ENCODE measurements around the gene CACNB4. TPM values are rescaled to one million over a fixed set of nuclear protein-coding genes. Genes with fewer than 3 reads are reported as not detected.
A peak's percentile ranks its signal among the peaks of the same experiment; 100 is the strongest.

The CACNB4 gene
- polyA plus RNA-seq, 1 donor: 1.8 TPM

DNA sequence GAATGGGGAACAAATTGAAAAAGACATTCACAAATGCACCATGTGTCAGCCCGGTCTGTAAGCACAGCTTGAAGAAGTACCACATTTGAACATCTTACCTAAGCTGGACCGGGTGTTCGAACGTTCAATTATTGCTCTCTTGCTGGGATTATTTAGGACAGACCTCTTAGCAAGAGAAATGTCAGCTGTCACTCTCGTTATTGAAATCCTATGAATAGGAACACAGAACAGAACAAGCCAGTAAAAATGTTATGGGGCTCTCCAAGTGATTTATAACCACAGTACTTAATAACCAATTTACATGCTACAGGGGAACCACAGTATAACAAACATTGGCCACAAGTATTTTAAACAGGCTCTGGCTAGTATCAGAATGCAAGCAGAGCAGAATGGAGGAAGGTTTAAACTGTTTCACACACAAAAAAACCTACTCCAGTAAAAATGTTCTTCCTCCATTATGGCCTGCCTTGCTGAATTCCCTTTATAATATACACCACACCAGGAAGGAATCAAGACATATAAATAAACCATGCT, 238.2 kb downstream of the CACNB4 start:
- no peaks in the 10 kb centered on the region for H3K9me3 ChIP-seq (ENCODE audit: control insufficient read depth, low read depth, low read length)
- H3K4me1 ChIP-seq (ENCODE audit: control insufficient read depth, insufficient read depth, low read length): no peaks in the 10 kb centered on the region
- no peaks in the 10 kb centered on the region for H3K27me3 ChIP-seq (ENCODE audit: control insufficient read depth, insufficient read depth, low read length)
- DNase-seq: no peak
- no CpG with 5 or more reads among the region's 5 CpGs for WGBS (ENCODE audit: insufficient coverage, low lambda C conversion rate)
- H3K36me3 ChIP-seq (ENCODE audit: control insufficient read depth, insufficient read depth, low read length): no peaks in the 10 kb centered on the region
- H3K27ac ChIP-seq (ENCODE audit: low read length): no peak overlapping the region
- no peak overlapping the region for H3K4me3 ChIP-seq (ENCODE audit: low read length)

DNA sequence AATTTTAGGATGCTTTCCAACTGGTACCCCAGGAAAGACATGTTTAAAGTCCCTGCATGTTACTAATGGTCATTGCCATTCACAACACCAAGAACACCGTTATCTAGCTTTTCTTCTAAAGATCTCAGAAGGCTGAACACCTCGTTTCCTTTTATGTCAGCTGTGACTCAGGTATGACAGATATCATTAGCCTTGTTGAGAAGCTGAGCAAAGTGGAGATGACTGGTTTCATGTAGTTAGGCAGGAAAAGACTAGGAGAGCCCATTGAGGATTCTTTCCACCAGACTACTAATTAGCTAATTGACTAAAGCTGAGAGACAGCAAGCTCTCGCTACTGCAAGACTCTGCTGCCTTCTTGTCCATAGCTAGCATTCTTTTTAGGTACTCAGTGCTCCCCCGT, 238.6 kb downstream of the CACNB4 start:
- no CpG with 5 or more reads among the region's 4 CpGs for WGBS (ENCODE audit: insufficient coverage, low lambda C conversion rate)
- H3K27me3 ChIP-seq (ENCODE audit: control insufficient read depth, insufficient read depth, low read length): no peaks in the 10 kb centered on the region

DNA sequence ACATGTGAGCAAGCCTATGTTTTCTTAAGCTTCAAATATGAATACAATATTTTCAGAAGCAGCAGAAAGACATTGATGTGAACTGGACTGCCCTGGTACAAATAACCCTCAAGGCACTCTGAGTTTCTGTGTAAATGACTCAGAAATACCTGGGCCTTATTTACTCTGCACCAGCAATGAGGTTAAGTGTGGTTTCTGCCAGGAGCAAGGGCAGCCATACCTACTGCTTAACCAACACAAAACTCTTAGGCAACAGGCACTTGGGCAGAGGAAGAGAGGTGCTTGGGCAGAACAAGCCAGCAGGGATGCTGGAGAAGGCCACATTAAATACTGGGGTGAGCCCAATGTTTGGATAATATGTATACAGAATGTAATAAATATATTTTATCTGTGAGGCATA, 241.2 kb downstream of the CACNB4 start:
- Histone ChIP-seq H3K27me3 (ENCODE audit: control insufficient read depth, insufficient read depth, low read length) (no peaks in the 10 kb centered on the region), H3K9me3 (ENCODE audit: control insufficient read depth, low read depth, low read length) (no peaks in the 10 kb centered on the region), H3K4me3 (ENCODE audit: low read length) (no peak overlapping the region), H3K36me3 (ENCODE audit: control insufficient read depth, insufficient read depth, low read length) (no peaks in the 10 kb centered on the region), H3K27ac (ENCODE audit: low read length) (no peak overlapping the region), H3K4me1 (ENCODE audit: control insufficient read depth, insufficient read depth, low read length) (no peaks in the 10 kb centered on the region)
- DNase-seq: no peak

More for the DNA sequence above, 238.6 kb downstream of the CACNB4 start:
- H3K9me3 ChIP-seq (ENCODE audit: control insufficient read depth, low read depth, low read length): no peaks in the 10 kb centered on the region
- H3K27ac ChIP-seq (ENCODE audit: low read length): no peak overlapping the region
- no peaks in the 10 kb centered on the region for H3K4me1 ChIP-seq (ENCODE audit: control insufficient read depth, insufficient read depth, low read length)
- H3K36me3 ChIP-seq (ENCODE audit: control insufficient read depth, insufficient read depth, low read length): no peaks in the 10 kb centered on the region
- no peak for DNase-seq
- H3K4me3 ChIP-seq (ENCODE audit: low read length): no peak overlapping the region

DNA sequence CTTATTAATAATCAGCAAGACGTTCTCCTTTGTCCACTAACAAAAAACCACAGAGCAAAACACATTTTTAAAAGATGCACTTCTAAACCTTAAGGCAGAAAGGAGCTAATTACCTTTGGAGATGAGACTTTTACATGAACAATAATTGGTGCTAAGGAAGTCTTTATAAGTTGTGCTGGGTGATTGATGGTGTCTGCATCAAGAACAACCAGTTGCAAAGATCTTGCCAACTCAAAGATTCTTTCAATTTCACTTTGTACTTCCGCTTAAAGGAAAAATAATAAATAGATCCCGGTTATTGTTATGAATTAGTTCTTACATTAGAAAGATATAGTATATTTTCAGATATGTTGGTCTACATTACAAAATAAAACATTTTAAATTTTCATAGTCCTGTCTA, 243.7 kb downstream of the CACNB4 start:
- 100% methylated on average over 2 of the region's 3 CpGs for WGBS (ENCODE audit: insufficient coverage, low lambda C conversion rate)
- no peak for DNase-seq
- H3K27me3 ChIP-seq (ENCODE audit: control insufficient read depth, insufficient read depth, low read length): no peaks in the 10 kb centered on the region
- H3K36me3 ChIP-seq (ENCODE audit: control insufficient read depth, insufficient read depth, low read length): no peaks in the 10 kb centered on the region
- no peak overlapping the region for H3K4me3 ChIP-seq (ENCODE audit: low read length)
- no peaks in the 10 kb centered on the region for H3K9me3 ChIP-seq (ENCODE audit: control insufficient read depth, low read depth, low read length)
- no peaks in the 10 kb centered on the region for H3K4me1 ChIP-seq (ENCODE audit: control insufficient read depth, insufficient read depth, low read length)
- H3K27ac ChIP-seq (ENCODE audit: low read length): no peak overlapping the region

DNA sequence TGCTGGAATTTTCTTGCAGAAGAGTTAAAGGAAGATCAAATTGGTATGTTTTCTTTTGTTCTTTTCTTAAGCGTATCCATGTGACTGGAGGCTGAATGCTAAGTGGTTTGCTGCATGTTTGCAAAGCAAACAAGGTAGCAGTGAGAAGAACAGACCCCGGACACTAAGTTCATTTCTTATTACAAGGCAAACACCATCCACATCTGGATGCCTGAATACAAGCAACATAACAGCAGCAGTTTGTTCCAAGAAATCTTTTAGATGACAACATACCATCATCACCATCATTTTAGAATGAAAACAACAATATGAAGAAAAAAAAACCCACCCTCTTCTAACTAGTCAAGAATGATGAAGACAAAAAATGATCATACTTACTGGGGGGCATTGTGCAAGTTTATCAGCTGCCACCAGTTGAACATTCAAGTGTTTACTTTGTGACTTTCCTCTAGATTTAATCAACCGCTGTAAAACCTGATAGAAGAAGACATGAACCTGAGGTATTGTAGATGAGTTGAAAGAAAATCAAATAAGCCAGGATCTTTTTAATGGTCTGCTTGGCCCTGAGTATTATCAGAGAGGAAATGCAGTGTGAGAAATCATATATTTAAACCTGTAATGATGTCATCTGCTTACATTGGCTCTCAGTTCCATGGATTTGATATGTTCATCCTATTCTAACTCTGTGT, 245.6 kb downstream of the CACNB4 start:
- no peaks in the 10 kb centered on the region for H3K9me3 ChIP-seq (ENCODE audit: control insufficient read depth, low read depth, low read length)
- no peak overlapping the region for H3K4me3 ChIP-seq (ENCODE audit: low read length)
- no peaks in the 10 kb centered on the region for H3K27me3 ChIP-seq (ENCODE audit: control insufficient read depth, insufficient read depth, low read length)
- no peaks in the 10 kb centered on the region for H3K4me1 ChIP-seq (ENCODE audit: control insufficient read depth, insufficient read depth, low read length)
- H3K36me3 ChIP-seq (ENCODE audit: control insufficient read depth, insufficient read depth, low read length): no peaks in the 10 kb centered on the region
- no peak for DNase-seq
- WGBS (ENCODE audit: insufficient coverage, low lambda C conversion rate): 50% methylated on average over 2 of the region's 3 CpGs
- no peak overlapping the region for H3K27ac ChIP-seq (ENCODE audit: low read length)

DNA sequence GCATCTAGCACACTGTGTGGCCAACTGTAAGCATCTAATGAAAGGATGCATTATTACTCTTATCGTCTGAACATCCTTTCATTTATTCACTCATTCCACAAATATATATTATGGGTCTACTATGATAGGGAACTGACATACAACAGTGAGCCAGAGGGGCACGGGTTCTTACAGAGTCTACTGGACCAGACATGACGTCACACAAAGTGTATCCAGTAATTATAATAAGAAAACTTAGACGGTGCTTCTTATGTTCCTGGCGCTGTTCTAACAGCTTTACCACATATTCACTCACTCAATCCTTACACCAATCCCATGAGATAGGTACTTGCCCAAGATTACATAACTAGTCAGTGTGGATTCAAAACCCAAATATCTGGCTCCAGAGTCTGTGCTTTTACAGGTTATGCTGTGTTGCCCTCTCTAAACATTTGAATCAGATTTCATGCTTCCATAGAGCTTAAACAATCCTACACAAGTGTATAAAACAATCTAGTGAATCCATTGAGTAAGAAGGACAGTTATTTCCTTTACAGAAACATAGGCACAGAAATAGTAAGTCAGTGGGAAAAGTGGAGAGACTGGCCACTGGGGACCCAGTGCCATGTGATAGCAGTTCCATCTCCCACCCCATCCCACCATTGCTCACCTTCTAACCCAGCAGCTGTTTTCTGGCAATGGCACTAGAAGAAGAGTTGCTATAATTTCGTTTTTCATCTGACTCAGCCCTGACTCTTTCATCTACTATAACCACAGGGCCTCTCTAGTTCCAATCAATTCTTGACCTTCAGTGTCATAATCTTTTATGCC, 246.4 kb downstream of the CACNB4 start:
- Histone ChIP-seq H3K4me1 (ENCODE audit: control insufficient read depth, insufficient read depth, low read length) (no peaks in the 10 kb centered on the region), H3K9me3 (ENCODE audit: control insufficient read depth, low read depth, low read length) (no peaks in the 10 kb centered on the region), H3K27me3 (ENCODE audit: control insufficient read depth, insufficient read depth, low read length) (no peaks in the 10 kb centered on the region), H3K4me3 (ENCODE audit: low read length) (no peak overlapping the region), H3K27ac (ENCODE audit: low read length) (no peak overlapping the region), H3K36me3 (ENCODE audit: control insufficient read depth, insufficient read depth, low read length) (no peaks in the 10 kb centered on the region)
- DNase-seq: no peak
- WGBS (ENCODE audit: insufficient coverage, low lambda C conversion rate): no CpG with 5 or more reads among the region's 6 CpGs

DNA sequence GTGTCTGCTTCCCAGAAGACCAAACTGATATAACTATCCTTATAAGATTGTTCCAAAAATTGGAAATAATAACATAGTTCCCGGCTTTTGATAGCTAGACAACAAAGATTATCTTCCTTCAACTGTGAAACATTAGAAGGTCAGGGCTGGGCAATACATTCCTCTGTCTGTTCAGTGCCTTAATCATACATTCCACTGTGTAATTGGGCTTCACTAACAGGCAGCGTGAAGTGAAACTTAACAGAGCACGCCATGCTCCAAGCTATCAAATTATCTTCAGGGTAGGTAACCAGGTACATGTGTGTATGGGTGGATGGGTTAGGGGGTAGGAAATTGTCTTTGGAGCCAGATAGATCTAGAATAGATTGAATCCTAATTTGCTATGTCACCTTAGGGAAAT, 247.1 kb downstream of the CACNB4 start:
- WGBS (ENCODE audit: insufficient coverage, low lambda C conversion rate): 17% methylated on average over 1 of the region's 3 CpGs
- DNase-seq: no peak
- Histone ChIP-seq H3K9me3 (ENCODE audit: control insufficient read depth, low read depth, low read length) (no peaks in the 10 kb centered on the region), H3K4me3 (ENCODE audit: low read length) (no peak overlapping the region), H3K4me1 (ENCODE audit: control insufficient read depth, insufficient read depth, low read length) (no peaks in the 10 kb centered on the region), H3K27me3 (ENCODE audit: control insufficient read depth, insufficient read depth, low read length) (no peaks in the 10 kb centered on the region), H3K27ac (ENCODE audit: low read length) (no peak overlapping the region), H3K36me3 (ENCODE audit: control insufficient read depth, insufficient read depth, low read length) (no peaks in the 10 kb centered on the region)

DNA sequence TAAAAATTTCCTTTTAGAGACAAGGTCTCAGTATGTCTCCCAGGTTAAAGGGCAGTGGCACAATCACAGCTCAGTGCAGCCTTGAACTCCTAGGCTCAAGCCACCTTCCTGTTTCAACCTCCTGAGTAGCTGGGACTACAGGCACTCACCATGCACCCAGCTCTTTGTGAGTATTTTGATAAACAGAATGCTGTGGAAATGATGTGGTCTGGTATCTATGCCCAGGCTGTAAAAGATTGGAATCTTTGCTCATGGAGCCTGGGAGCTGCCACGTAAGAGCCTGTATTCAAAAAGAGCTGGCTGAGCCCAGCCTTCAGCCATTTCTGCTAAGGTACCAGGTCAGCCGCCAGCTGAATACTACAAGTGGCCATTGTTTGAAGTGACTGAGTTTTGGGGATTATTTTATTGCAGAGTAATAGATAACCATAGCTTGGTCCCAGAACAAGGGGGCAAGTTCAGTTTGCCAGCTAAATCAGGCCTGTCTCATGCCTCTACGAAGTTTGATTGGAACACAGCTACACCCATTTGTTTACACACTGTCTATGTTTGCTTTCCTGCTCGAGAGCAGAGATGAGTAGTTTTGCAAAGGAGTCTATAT, 249.3 kb downstream of the CACNB4 start:
- Histone ChIP-seq H3K27me3 (ENCODE audit: control insufficient read depth, insufficient read depth, low read length) (no peaks in the 10 kb centered on the region), H3K36me3 (ENCODE audit: control insufficient read depth, insufficient read depth, low read length) (no peaks in the 10 kb centered on the region), H3K4me3 (ENCODE audit: low read length) (no peak overlapping the region), H3K27ac (ENCODE audit: low read length) (no peak overlapping the region), H3K9me3 (ENCODE audit: control insufficient read depth, low read depth, low read length) (no peaks in the 10 kb centered on the region), H3K4me1 (ENCODE audit: control insufficient read depth, insufficient read depth, low read length) (no peaks in the 10 kb centered on the region)
- peak in 1 of 2 donors; percentile 21 for DNase-seq
- no CpG with 5 or more reads among the region's 4 CpGs for WGBS (ENCODE audit: insufficient coverage, low lambda C conversion rate)

DNA sequence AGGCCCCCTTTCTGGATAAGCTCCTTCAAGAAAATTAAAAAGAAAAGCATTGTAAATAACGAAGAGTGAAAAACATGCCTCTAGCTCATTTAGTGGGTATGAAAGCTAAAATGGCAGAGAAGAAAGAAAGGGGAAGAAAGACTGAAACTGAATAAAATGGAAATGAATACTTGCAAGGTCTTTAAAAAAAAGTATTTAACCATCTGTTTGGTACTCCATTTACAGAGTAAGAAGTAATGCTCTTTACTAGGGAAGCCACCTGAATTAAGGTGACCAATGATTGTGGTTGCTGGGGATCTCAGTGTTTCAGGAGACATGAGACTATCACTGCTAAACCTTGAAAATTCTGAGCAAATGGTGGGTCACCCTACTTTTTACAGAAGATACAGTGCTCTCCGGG, 253.0 kb downstream of the CACNB4 start:
- Histone ChIP-seq H3K36me3 (ENCODE audit: control insufficient read depth, insufficient read depth, low read length) (no peaks in the 10 kb centered on the region), H3K4me3 (ENCODE audit: low read length) (no peak overlapping the region), H3K9me3 (ENCODE audit: control insufficient read depth, low read depth, low read length) (no peaks in the 10 kb centered on the region), H3K4me1 (ENCODE audit: control insufficient read depth, insufficient read depth, low read length) (no peaks in the 10 kb centered on the region), H3K27ac (ENCODE audit: low read length) (no peak overlapping the region), H3K27me3 (ENCODE audit: control insufficient read depth, insufficient read depth, low read length) (no peaks in the 10 kb centered on the region)
- no peak for DNase-seq
- WGBS (ENCODE audit: insufficient coverage, low lambda C conversion rate): 86% methylated on average over 1 of the region's 2 CpGs

DNA sequence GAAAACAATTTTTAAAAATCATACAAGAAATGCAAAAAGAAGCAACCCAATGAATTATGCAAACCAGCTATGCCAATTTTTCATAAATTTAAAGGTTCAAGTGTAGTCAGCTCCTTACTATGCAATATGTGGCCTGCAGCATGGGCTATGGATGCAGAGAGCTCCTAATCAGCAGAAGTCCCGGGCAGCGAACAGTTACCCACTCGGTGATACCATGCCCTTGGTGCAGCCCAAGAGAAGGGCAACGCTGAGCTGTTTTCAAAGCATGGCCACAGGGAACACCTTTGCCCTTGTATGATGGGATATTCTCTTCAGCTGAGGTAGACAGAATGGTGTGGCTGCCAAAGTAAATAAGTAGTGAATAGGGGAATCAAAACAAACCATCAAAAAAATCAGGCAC, 253.4 kb downstream of the CACNB4 start:
- Histone ChIP-seq H3K4me1 (ENCODE audit: control insufficient read depth, insufficient read depth, low read length) (no peaks in the 10 kb centered on the region), H3K36me3 (ENCODE audit: control insufficient read depth, insufficient read depth, low read length) (no peaks in the 10 kb centered on the region), H3K9me3 (ENCODE audit: control insufficient read depth, low read depth, low read length) (no peaks in the 10 kb centered on the region), H3K4me3 (ENCODE audit: low read length) (no peak overlapping the region), H3K27ac (ENCODE audit: low read length) (no peak overlapping the region), H3K27me3 (ENCODE audit: control insufficient read depth, insufficient read depth, low read length) (no peaks in the 10 kb centered on the region)
- no CpG with 5 or more reads among the region's 4 CpGs for whole genome bisulfite sequencing (ENCODE audit: insufficient coverage, low lambda C conversion rate)
- DNase-seq: no peak

All from large intestine (tissue), 3 donors.